Lung (tissue), 12 donors: ENCODE measurements around the gene SEZ6L2. TPM values are rescaled to one million over a fixed set of nuclear protein-coding genes. Genes with fewer than 3 reads are reported as not detected.

Experiments
- ATAC-seq: fragments of 200-7000 bp; cut with Tn5 transposase; one replicate; pipeline ENCODE4 v1.9.1; 2020; ENCODE audit warnings: moderate number of reproducible peaks; ENCODE audit not compliant: insufficient read depth, low FRiP score
- DNase-seq, 3 donors: peaks; one replicate each; pipeline ENCODE4 v3.0.0-alpha.2; 2013 to 2017
- H3K27ac ChIP-seq, 2 donors: one replicate each; pipeline ENCODE4 v1.5.1; 2013; ENCODE audit warnings: mild to moderate bottlenecking in 2 of 2, moderate library complexity in 2 of 2, control low read depth in 1 of 2, inconsistent platforms in 1 of 2, low read depth in 1 of 2, low read length in 1 of 2
- H3K27me3 ChIP-seq, 3 donors: one replicate each; pipeline ENCODE4 v1.5.1; 2013; ENCODE audit warnings: low read length in 2 of 3; ENCODE audit not compliant: control insufficient read depth in 3 of 3, insufficient read depth in 3 of 3
- H3K36me3 ChIP-seq, 4 donors: one replicate each; pipeline ENCODE4 v1.5.1; 2013; ENCODE audit warnings: low read length in 4 of 4, mild to moderate bottlenecking in 1 of 4, moderate library complexity in 1 of 4; ENCODE audit not compliant: control insufficient read depth in 4 of 4, insufficient read depth in 4 of 4
- H3K4me1 ChIP-seq, 5 donors: one replicate each; pipeline ENCODE4 v1.5.1; 2013; ENCODE audit warnings: low read length in 5 of 5, mild to moderate bottlenecking in 2 of 5, moderate library complexity in 1 of 5; ENCODE audit not compliant: control insufficient read depth in 5 of 5, insufficient read depth in 5 of 5
- H3K4me3 ChIP-seq: one replicate; pipeline ENCODE4 v1.5.1; 2013; ENCODE audit warnings: mild to moderate bottlenecking, control low read depth, moderate library complexity
- H3K9ac ChIP-seq, 2 donors: one replicate each; pipeline ENCODE4 v1.5.1; 2013; ENCODE audit warnings: low read length in 2 of 2, control low read depth in 1 of 2; ENCODE audit not compliant: insufficient read depth in 1 of 2
- H3K9me3 ChIP-seq, 4 donors: one replicate each; pipeline ENCODE4 v1.5.1; 2013; ENCODE audit warnings: low read length in 3 of 4, mild to moderate bottlenecking in 1 of 4, moderate library complexity in 1 of 4; ENCODE audit not compliant: control insufficient read depth in 4 of 4, insufficient read depth in 3 of 4
- WGBS, 2 donors: extraction: QIAGEN DNeasy Blood & Tissue Kit; methylation state at CpG; one replicate each; pipeline ENCODE4 v1.1.7; 2013; 5-methylcytosine and 5-hydroxymethylcytosine counted together
- polyA plus RNA-seq, 2 donors: library from polyadenylated mRNA; stranded (reverse); fragments of 200-250 nt; gene quantifications; one replicate each; pipeline ENCODE4 v1.2.1, GENCODE V29; 2013
- total RNA-seq, 2 donors: library from RNA; depleted of rRNA in 1 of 2; stranded (reverse); fragments of >200 nt in 1 of 2; gene quantifications; one replicate each; pipeline ENCODE4 v1.2.1, GENCODE V29; 2014 to 2021
- TF ChIP-seq, protein P1 (sequence below): IDR thresholded peaks from 2 replicates; pipeline ENCODE4 v1.5.1; 2012; ENCODE audit warnings: mild to moderate bottlenecking; ENCODE audit errors: control extremely low read depth, extremely low read depth
- donor health status: control.
- donor health status: control.
- donor health status: Bipolar disorder and iron deficiency.
- donor health status: healthy.
- donor health status: DM: yes; HTN: yes; CAD: no.

Gene SEZ6L2
- total and polyA plus RNA-seq, 4 donors, result 4.6 to 19.2 (median 6.1) TPM

DNA sequence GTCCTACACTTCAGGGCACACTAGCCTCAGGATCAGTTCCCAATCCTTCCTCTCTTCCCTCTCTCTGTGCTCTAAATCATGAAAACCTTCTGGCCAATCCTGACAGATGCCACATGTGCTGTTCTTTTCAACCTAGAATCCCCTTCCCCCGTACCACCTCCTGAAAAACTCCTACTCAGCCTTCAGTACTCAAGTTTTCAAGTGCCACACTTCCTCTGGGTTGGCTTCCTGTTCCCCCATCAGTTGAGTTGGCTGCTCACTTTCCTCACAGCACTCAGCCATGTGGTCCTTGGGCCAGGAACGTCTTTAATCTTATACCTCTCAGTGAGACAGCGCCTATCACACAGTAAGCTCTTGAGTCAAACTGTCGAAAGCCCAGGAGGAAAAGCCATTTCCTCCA, 4.2 kb upstream of the SEZ6L2 start:
- Histone ChIP-seq H3K27ac (no peak overlapping the region), H3K9ac (no peak overlapping the region), H3K9me3 (no peaks in the 10 kb centered on the region), H3K27me3 (peaks cover 0 to 13% (median 1%) of the 10 kb centered on the region in 3 donors), H3K4me3 (no peak overlapping the region), H3K4me1 (peaks cover 0 to 10% (median 4%) of the 10 kb centered on the region in 5 donors), H3K36me3 (peaks cover 0 to 4% (median 0%) of the 10 kb centered on the region in 4 donors)
- ATAC-seq (no peak), DNase-seq (no peak)
- 47 to 49% methylated on average over 4 of the region's 4 CpGs for WGBS, 2 donors
- TF ChIP-seq, protein P1, sequence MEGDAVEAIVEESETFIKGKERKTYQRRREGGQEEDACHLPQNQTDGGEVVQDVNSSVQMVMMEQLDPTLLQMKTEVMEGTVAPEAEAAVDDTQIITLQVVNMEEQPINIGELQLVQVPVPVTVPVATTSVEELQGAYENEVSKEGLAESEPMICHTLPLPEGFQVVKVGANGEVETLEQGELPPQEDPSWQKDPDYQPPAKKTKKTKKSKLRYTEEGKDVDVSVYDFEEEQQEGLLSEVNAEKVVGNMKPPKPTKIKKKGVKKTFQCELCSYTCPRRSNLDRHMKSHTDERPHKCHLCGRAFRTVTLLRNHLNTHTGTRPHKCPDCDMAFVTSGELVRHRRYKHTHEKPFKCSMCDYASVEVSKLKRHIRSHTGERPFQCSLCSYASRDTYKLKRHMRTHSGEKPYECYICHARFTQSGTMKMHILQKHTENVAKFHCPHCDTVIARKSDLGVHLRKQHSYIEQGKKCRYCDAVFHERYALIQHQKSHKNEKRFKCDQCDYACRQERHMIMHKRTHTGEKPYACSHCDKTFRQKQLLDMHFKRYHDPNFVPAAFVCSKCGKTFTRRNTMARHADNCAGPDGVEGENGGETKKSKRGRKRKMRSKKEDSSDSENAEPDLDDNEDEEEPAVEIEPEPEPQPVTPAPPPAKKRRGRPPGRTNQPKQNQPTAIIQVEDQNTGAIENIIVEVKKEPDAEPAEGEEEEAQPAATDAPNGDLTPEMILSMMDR, result no peak

DNA sequence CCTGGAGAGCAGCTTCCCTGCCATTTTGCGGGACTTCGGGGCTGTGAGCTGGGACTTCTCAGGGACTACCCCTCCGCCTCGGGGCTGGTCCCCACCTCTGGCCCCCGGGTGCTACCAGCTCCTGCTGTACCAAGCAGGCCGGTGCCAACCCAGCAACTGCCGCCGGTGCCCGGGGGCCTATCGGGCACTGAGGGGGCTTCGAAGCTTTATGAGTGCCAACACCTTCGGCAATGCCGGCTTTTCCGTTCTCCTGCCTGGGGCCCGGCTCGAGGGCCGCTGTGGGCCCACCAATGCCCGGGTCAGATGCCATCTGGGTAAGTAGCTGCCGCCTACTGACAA, 2.2 kb upstream of the SEZ6L2 start:
- no peak for ATAC-seq
- no peak overlapping the region for H3K27ac ChIP-seq
- peaks cover 0 to 12% (median 4%) of the 10 kb centered on the region in 5 donors for H3K4me1 ChIP-seq
- TF ChIP-seq, protein P1, result no peak
- no peak overlapping the region for H3K9ac ChIP-seq
- H3K9me3 ChIP-seq, result peaks cover 0 to 1% (median 0%) of the 10 kb centered on the region in 4 donors
- no peak for DNase-seq
- H3K4me3 ChIP-seq, result no peak overlapping the region
- peaks cover 0 to 14% (median 8%) of the 10 kb centered on the region in 3 donors for H3K27me3 ChIP-seq
- WGBS, 2 donors, result 89 to 94% methylated on average over 19 of the region's 19 CpGs
- peaks cover 0 to 1% (median 0%) of the 10 kb centered on the region in 4 donors for H3K36me3 ChIP-seq

DNA sequence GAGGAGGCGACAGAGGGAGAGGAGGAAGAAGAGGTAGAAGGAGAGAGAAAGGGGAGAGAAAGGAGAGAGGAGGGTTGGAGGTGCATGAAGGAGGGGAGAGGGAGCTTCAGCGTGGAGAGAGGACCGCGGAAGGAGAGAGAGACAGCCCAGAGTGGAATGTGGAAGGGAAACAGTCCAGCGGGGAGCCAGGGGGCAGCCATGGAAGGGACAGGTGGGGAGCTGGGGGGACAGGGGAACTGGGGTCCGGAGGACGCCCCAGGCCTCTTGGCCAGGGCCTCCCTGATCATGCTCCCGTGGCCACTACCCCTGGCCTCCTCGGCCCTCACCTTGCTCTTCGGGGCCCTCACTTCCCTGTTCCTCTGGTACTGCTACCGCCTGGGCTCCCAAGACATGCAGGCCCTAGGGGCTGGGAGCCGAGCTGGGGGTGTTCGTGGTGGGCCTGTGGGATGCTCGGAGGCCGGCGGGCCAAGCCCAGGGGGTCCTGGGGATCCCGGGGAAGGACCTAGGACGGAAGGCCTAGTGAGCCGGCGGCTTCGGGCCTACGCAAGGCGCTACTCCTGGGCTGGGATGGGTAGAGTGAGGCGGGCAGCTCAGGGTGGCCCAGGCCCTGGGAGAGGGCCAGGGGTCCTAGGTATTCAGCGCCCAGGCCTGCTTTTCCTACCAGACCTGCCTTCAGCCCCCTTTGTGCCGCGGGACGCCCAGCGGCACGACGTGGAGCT, 1.7 kb upstream of the SEZ6L2 start:
- DNase-seq (no peak), ATAC-seq (no peak)
- H3K9me3 ChIP-seq, result peaks cover 0 to 2% (median 0%) of the 10 kb centered on the region in 4 donors
- H3K36me3 ChIP-seq, result no peaks in the 10 kb centered on the region
- H3K27me3 ChIP-seq, result peaks cover 0 to 14% (median 8%) of the 10 kb centered on the region in 3 donors
- no peak overlapping the region for H3K9ac ChIP-seq
- 50 to 53% methylated on average over 30 to 31 of the region's 31 CpGs for WGBS, 2 donors
- H3K4me3 ChIP-seq, result no peak overlapping the region
- H3K27ac ChIP-seq, result no peak overlapping the region
- H3K4me1 ChIP-seq, result peaks cover 0 to 12% (median 4%) of the 10 kb centered on the region in 5 donors
- TF ChIP-seq, protein P1, result no peak
